CD14-positive monocyte (primary cell): ENCODE measurements around the gene GPS1. TPM values are rescaled to one million over a fixed set of nuclear protein-coding genes. Genes with fewer than 3 reads are reported as not detected.
A peak's percentile ranks its signal among the peaks of the same experiment; 100 is the strongest.

ENCODE experiments used
- DNase-seq, 3 donors: peaks; one replicate each; pipeline ENCODE4 v3.0.0-alpha.2; 2011 to 2022
- H2AFZ ChIP-seq: 2 replicates; pipeline ENCODE4 v1.6.0; 2012; ENCODE audit warnings: mild to moderate bottlenecking, low read depth, low read length, inconsistent platforms; ENCODE audit not compliant: insufficient read depth, poor library complexity, severe bottlenecking
- H3K27ac ChIP-seq, 2 donors: 1 replicate in 1 of 2; 2 replicates in 1 of 2; pipeline ENCODE4 v1.5.1; 2012 to 2013; ENCODE audit warnings: low read length in 2 of 2, control low read depth in 1 of 2, inconsistent platforms in 1 of 2, low read depth in 1 of 2, mild to moderate bottlenecking in 1 of 2
- H3K27me3 ChIP-seq, 2 donors: one replicate each; pipeline versions ENCODE4 v1.6.0 to v1.6.1; 2011 to 2013; ENCODE audit warnings: low read length in 2 of 2; ENCODE audit not compliant: control insufficient read depth in 2 of 2, insufficient read depth in 2 of 2
- H3K36me3 ChIP-seq, 2 donors: replicated peaks in 1 of 2; 1 replicate in 1 of 2; 2 replicates in 1 of 2; pipeline versions ENCODE4 v1.5.1 to v1.6.1; 2012 to 2013; ENCODE audit warnings: low read length in 2 of 2, control low read depth in 1 of 2, inconsistent platforms in 1 of 2, mild to moderate bottlenecking in 1 of 2; ENCODE audit not compliant: insufficient read depth in 2 of 2, control insufficient read depth in 1 of 2
- H3K4me1 ChIP-seq, 2 donors: 1 replicate in 1 of 2; 2 replicates in 1 of 2; pipeline versions ENCODE4 v1.5.1 to v1.6.1; 2012 to 2013; ENCODE audit warnings: low read length in 2 of 2, control low read depth in 1 of 2, inconsistent platforms in 1 of 2, mild to moderate bottlenecking in 1 of 2, moderate library complexity in 1 of 2; ENCODE audit not compliant: insufficient read depth in 2 of 2, control insufficient read depth in 1 of 2
- H3K4me2 ChIP-seq: replicated peaks from 2 replicates; pipeline ENCODE3; 2012; ENCODE audit warnings: low read length, moderate library complexity, mild to moderate bottlenecking; ENCODE audit not compliant: poor library complexity, severe bottlenecking; ENCODE audit errors: extremely low read depth
- H3K4me3 ChIP-seq, 3 experiments: fragments of 200-600 bp in 1 of 3; sonication (generic) in 1 of 3; replicated peaks in 1 of 3; 1 replicate in 2 of 3; 2 replicates in 1 of 3; pipeline ENCODE4 v1.5.1; 2011 to 2013; ENCODE audit warnings: low read length in 3 of 3, mild to moderate bottlenecking in 3 of 3, control low read depth in 2 of 3, low read depth in 2 of 3, inconsistent platforms in 1 of 3, moderate library complexity in 1 of 3
- H3K79me2 ChIP-seq: 2 replicates; pipeline ENCODE4 v1.6.0; 2012; ENCODE audit warnings: mild to moderate bottlenecking, control low read depth, inconsistent platforms, low read length, moderate library complexity; ENCODE audit not compliant: insufficient read depth
- H3K9ac ChIP-seq: 2 replicates; pipeline ENCODE4 v1.6.0; 2017; ENCODE audit warnings: low read length, mild to moderate bottlenecking; ENCODE audit not compliant: insufficient read depth, poor library complexity, severe bottlenecking
- H3K9me3 ChIP-seq, 2 donors: replicated peaks in 1 of 2; 1 replicate in 1 of 2; 2 replicates in 1 of 2; pipeline versions ENCODE4 v1.5.1 to v1.6.1; 2012 to 2013; ENCODE audit warnings: low read length in 2 of 2, control low read depth in 1 of 2; ENCODE audit not compliant: control insufficient read depth in 1 of 2, insufficient read depth in 1 of 2
- H4K20me1 ChIP-seq: 2 replicates; pipeline ENCODE4 v1.6.0; 2012; ENCODE audit warnings: mild to moderate bottlenecking, low read length, control low read depth, moderate library complexity; ENCODE audit not compliant: insufficient read depth
- H3K27ac Mint-ChIP-seq, 7 donors: one replicate each; pipeline ENCODE4 v1.8.0; 2020; ENCODE audit warnings: mild to moderate bottlenecking in 7 of 7, mixed read lengths in 7 of 7, moderate library complexity in 6 of 7, inconsistent platforms in 2 of 7
- H3K27me3 Mint-ChIP-seq, 3 donors: one replicate each; pipeline ENCODE4 v1.8.0; 2021 to 2022; ENCODE audit warnings: low read depth in 3 of 3, mild to moderate bottlenecking in 3 of 3, mixed read lengths in 3 of 3, moderate library complexity in 3 of 3, inconsistent platforms in 1 of 3
- H3K36me3 Mint-ChIP-seq, 2 donors: one replicate each; pipeline ENCODE4 v1.8.0; 2020; ENCODE audit warnings: mixed read lengths in 2 of 2, inconsistent platforms in 1 of 2, mild to moderate bottlenecking in 1 of 2
- H3K4me1 Mint-ChIP-seq: one replicate; pipeline ENCODE4 v1.8.0; 2020; ENCODE audit warnings: mild to moderate bottlenecking, mixed read lengths
- H3K4me3 Mint-ChIP-seq, 2 donors: one replicate each; pipeline ENCODE4 v1.8.0; 2020; ENCODE audit warnings: mild to moderate bottlenecking in 2 of 2, mixed read lengths in 2 of 2, moderate library complexity in 1 of 2
- H3K9me3 Mint-ChIP-seq, 7 donors: one replicate each; pipeline ENCODE4 v1.8.0; 2020 to 2022; ENCODE audit warnings: mixed read lengths in 7 of 7, mild to moderate bottlenecking in 6 of 7, moderate library complexity in 6 of 7, inconsistent platforms in 2 of 7
- CTCF ChIP-seq: fragments of 200-600 bp; IDR thresholded peaks from one replicate; pipeline ENCODE4 v1.8.0; 2022; ENCODE audit warnings: antibody characterized with exemption, mild to moderate bottlenecking
- WGBS: methylation state at CpG from one replicate; pipeline ENCODE4 v1.1.5; 2013; ENCODE audit warnings: missing lambda C conversion rate; ENCODE audit not compliant: insufficient coverage; 5-methylcytosine and 5-hydroxymethylcytosine counted together
- intact Hi-C, 2 donors: fragments of 100-400 bp; cut with micrococcal nuclease; formaldehyde crosslinking; loops; one replicate each; pipeline versions ENCODE4 v1.15.0 to v1.15.1; 2023
- polyA plus RNA-seq, 3 donors: library from polyadenylated mRNA; depleted of rRNA in 1 of 3; unstranded in 2 of 3; stranded (reverse) in 1 of 3; fragments of 300-500 nt in 2 of 3; fragments of >200 nt in 1 of 3; fragmentation: Illumina TruSeq in 2 of 3; gene quantifications; 1 replicate in 2 of 3; 2 replicates in 1 of 3; pipeline ENCODE4 v1.2.3, GENCODE V29; 2012 to 2021

The GPS1 gene
- polyA plus RNA-seq, 3 donors = 101 to 130 (median 110) TPM

DNA sequence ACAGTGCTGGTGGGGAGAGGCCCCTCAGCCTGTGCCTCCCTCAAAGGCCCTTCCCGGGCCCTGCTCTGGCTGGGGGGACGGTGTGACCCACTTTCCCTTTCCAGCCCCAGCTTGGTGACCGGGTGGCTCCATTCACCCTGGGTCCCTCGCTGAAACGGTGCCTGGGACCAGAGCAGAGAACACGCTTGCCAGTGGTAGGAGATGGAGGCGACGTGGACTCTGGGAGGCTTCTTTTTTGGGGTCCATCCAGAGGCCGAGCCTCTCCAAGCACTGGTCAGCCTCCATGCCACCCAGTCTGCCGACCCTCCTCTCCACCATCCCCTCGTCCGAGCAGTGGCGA, 36.8 kb upstream of the GPS1 start:
- no peaks in the 10 kb centered on the region for H3K4me1 Mint-ChIP-seq
- no peak overlapping the region for H2AFZ ChIP-seq
- intact Hi-C loops = no loop called here
- H3K27ac Mint-ChIP-seq = no peak overlapping the region
- no peak for TF ChIP-seq CTCF
- H3K27me3 ChIP-seq = no peaks in the 10 kb centered on the region
- H3K4me3 ChIP-seq = no peak overlapping the region
- H4K20me1 ChIP-seq = peaks cover 7% of the 10 kb centered on the region
- H3K36me3 ChIP-seq = peaks cover 16 to 17% of the 10 kb centered on the region in 2 donors
- H3K9me3 ChIP-seq = no peaks in the 10 kb centered on the region
- no peak overlapping the region for H3K9ac ChIP-seq
- H3K36me3 Mint-ChIP-seq = peaks cover 9 to 23% of the 10 kb centered on the region in 2 donors
- H3K4me1 ChIP-seq = no peaks in the 10 kb centered on the region
- no peak overlapping the region for H3K27ac ChIP-seq
- DNase-seq = no peak
- peaks cover 1% of the 10 kb centered on the region for H3K79me2 ChIP-seq
- H3K9me3 Mint-ChIP-seq = no peaks in the 10 kb centered on the region
- H3K27me3 Mint-ChIP-seq = peaks cover 0 to 2% (median 0%) of the 10 kb centered on the region in 3 donors
- H3K4me2 ChIP-seq = no peak overlapping the region
- WGBS = 97% methylated on average over 10 of the region's 13 CpGs
- H3K4me3 Mint-ChIP-seq = no peak overlapping the region

DNA sequence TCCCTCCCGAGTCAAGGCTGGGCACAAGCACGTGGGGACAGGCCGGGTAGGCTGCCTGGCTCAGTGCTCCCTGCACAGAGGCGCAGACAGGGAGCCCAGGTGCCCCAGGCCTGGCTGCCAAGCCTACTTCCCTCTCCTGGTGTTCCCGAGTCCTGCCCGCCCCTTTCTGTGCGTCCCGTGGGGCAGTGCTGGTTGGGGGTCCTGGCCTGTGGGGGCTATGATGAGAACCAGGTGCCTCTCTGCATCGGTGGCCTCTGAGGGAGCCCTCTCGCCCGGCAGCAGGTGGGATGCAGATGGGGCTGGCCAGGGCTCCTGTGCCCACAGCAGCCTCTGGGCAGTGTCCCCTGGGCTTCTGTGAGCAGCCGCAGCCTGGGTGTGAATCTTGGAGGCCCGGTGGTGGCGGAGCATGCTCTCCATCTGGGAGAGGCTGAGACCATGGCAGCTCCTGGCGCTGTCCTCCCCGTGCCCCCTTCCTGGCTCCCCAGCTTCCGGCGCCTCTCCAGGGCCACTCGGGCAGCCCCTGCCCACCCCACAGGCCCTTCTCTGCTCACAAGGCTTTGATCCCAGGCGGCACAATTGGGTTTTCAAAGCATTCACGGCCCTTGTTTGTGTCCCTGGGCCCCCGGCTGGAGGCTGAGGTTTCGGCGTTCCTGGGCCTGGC, 36.3 kb upstream of the GPS1 start:
- no peak overlapping the region for H3K9ac ChIP-seq
- H3K27me3 ChIP-seq = no peaks in the 10 kb centered on the region
- H3K27ac ChIP-seq = no peak overlapping the region
- no peaks in the 10 kb centered on the region for H3K4me1 ChIP-seq
- intact Hi-C loops = no loop called here
- no peak for TF ChIP-seq CTCF
- H3K9me3 ChIP-seq = no peaks in the 10 kb centered on the region
- peaks cover 6% of the 10 kb centered on the region for H3K79me2 ChIP-seq
- Mint-ChIP-seq H3K36me3 (peaks cover 9 to 20% of the 10 kb centered on the region in 2 donors), H3K27me3 (peaks cover 0 to 2% (median 0%) of the 10 kb centered on the region in 3 donors), H3K4me1 (no peaks in the 10 kb centered on the region), H3K4me3 (no peak overlapping the region), H3K27ac (peak overlapping the region in 1 of 7 donors; percentile 30), H3K9me3 (no peaks in the 10 kb centered on the region)
- DNase-seq = no peak
- 92% methylated on average over 16 of the region's 24 CpGs for WGBS
- H3K4me3 ChIP-seq = no peak overlapping the region
- H3K36me3 ChIP-seq = peaks cover 16 to 17% of the 10 kb centered on the region in 2 donors
- no peak overlapping the region for H3K4me2 ChIP-seq
- peaks cover 12% of the 10 kb centered on the region for H4K20me1 ChIP-seq
- no peak overlapping the region for H2AFZ ChIP-seq
